GM21447 (cell line): ENCODE data around the gene MTIF2.
A peak's percentile ranks its signal among the peaks of the same experiment; 100 is the strongest.
"Not testable (repeated sequence)": the region's sequence is repeated elsewhere in the genome, so short reads cannot be mapped to it uniquely, and the experiment has no call there.

ENCODE experiments used
- ATAC-seq: cut with Tn5 transposase; IDR thresholded peaks from one replicate; pipeline ENCODE4 v1.9.1; 2021; ENCODE audit not compliant: unreplicated experiment

The MTIF2 gene

DNA sequence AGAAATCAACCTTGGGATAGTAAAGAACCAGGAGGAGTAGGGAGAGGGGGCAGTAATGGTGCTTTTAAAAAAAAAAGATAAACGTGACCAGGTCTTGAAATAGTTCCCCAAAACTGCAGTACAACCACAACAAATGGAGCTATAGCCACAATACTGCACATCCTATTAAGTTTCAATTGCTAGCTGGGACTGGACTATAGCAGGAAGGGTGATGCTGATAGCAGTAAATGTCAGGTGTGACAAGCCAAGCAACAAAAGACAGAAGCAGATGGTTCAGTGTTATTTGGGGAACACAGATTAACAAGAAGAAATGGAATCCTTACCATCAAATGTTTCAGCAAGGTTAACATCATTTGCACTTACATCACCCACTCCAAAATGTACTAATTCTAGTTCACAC, 26.4 kb downstream of the MTIF2 start:
- no peak for ATAC-seq

DNA sequence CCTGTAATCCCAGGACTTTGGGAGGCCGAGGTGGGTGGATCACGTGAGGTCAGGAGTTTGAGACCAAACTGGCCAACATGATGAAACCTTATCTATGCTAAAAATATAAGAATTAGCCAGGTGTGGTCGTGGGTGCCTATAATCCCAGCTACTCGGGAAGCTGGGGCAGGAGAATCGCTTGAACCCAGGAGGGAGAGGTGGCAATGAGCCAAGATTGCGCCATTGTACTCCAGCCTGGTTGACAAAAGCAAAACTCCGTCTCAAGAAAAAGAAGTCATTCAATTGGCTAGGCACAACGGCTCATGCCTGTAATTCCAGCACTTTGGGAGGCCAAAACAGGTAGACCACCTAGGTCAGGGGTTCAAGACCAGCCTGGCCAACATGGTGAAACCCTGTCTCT, 27.4 kb downstream of the MTIF2 start:
- not testable (repeated sequence) for ATAC-seq

DNA sequence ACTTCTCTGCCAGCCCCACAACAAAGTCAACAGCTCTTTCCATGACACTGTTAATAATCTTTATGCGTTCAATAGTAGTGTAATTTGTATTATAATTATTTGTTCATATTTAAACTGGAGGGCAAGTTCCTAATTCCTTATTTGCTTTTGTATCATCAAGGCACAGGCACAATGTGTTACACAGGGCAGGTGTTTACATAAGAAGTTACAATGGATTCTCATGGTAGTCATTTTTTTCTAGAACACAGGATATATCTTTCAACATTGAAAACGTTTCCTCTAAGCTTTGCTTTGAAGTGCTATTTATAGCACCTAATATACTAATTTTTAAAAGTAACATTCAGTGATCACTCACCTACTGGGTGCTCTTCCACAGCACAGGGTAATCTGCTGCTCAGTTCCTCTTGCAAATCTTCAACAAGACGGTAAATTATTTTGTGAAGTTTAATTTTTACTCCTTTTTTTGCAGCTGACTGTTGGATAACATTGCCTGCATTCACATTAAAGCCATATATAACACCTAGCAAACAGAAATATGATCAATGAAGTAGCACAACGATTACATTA, 29.3 kb downstream of the MTIF2 start:
- no peak for ATAC-seq

DNA sequence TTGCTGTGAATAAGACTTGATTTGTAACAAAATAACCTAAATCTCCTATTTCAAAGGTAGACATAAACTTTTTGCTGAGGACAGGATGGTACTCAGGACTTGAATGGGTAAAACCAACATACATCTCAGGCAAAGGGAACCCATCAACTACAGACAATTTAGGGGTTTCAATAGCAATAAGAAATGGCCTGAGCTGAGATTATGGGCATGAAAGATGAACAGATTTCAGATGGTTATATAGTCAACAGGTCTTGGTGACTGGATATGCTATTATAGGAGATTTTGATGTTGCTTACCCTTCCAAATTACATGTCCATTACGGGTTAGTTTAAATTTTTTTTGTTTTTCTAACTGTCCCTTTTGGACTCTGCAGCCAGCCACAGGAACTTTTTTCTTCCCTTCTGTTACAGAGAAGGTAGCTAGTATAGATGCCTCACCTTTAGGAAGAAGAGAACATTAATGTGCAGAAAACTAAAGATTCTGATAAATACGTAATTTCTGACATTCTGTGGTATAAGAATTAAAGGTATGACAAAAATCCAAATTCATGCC, 32.0 kb downstream of the MTIF2 start:
- ATAC-seq, result no peak

DNA sequence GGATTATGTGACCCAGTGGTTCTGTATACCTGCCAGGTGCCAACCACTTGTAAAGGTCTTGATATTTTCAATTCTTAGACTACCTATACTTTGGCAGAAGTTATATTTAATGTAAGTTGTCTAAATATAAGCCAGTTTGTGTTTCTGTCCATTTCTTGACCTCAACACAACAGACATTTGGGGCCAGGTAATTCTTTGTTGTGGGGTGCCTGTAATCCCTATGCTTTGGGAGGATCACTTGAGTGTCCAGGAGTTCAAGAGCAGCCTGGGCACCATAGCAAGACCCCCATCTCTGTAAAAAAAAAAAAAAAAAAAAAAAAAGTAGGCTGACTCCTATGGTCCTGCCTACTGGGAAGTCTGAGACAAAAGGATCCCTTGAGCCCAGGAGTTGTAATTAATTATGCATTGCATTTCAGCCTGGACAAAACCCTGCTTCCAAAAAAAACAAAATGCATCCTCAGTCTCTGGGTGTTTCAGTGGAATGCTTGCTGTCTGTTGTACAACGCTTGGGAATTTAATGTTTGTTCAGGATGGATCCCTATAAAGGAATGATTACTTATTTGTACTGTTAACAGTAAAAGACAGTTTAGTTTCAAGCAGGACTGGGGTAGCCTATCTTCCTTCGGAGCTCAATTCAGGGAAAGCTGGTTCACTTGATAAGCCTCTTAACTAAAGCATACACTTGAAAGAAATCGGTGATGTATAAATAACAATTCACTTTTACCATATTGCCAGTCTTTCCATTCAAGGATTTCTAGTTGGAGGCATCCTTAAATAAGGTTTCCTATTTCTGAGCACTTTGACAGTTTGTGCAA, 33.1 kb downstream of the MTIF2 start:
- ATAC-seq, result no peak

DNA sequence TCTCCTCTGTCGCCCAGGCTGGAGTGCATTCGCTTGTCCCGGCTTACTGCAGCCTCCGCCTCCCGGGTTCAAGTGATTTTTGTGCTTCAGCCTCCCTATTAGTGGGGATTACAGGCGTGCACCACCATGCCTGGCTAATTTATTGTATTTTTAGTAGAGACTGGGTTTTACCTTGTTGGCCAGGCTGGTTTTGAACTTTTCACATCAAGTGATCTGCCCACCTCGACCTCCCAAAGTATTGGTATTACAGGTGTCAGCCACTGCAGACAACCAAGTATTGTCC, 35.4 kb downstream of the MTIF2 start:
- ATAC-seq, result no peak

DNA sequence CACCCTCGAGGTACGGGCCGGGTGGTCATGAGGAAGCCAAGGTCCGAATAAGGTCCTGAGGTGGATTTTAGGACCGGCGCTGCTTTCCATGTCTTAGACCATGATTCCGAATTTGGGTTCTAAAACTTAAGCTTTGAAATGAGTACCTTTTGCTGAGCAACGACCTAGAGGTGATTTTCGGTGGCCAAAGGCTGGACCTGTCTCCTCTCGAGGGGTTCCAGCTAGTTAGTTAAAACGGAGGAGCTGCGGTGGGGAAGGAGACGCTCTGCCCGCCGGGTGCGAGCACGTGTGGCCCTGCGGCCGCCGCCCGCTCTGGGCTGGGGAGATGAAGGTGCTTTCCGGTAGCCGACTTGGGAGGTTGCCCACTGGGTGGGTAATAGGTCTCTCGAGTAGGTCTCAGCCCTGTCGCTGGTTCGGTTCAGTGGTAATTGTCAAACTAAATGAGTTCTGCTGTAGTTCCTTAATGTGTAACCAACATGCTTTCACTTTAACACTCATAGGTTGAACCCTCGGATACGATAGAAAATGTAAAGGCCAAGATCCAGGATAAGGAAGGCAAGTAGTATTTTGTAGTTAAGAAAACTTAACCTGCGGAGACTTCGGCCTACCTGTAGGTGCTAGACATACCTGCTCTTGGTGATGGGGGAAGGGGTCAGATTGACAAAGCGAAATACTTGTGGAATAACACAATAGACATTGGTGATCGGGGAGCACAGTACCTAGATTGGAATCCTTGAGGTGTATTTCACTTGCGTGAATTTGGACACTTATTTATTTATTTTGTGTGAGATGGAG, 36.0 kb downstream of the MTIF2 start:
- peak; percentile 23 for ATAC-seq

DNA sequence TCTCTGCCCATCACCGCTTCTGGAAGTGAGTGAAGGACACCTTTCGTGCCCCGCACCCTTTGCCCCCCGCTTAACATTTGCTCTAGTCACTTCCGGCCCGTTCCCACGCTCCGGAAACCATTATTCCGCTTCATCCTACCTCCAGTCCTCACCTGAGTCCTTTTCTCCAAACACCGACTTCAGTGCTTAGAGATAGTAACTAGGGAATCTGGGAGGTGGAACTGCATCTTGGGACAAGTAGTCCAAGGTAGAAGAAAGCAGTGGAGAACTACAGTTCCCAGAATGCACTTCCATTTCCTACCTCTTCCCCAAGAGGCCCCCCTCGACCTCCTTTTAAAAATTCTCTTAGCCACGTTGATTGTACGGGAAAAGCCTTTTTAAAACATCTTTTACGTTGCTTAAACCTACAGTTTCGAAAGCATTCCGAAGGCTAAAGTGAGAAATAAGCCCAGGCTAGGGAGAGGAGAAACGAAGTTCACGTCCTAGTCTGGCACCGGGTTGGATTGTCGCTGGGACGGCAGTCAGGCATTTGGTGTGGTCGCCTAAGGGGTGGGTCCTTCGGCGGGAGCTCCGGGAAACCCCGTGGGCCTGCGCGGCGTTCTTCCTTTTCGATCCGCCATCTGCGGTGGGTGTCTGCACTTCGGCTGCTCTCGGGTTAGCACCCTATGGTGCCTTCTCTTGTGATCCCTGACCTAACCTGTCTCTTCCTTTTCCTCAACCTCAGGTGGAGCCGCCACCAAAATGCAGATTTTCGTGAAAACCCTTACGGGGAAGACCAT, 36.8 kb downstream of the MTIF2 start, which contains the start of the genes CLHC1 and RPS27A:
CLHC1 (minus strand) TSS at position 210 of the 779 bp plus-strand sequence. CDS start 9,882 bp downstream, outside the sequence.
RPS27A (plus strand) TSS at position 605 of the 779 bp plus-strand sequence; CDS start at position 742, 137 bp downstream.
- ATAC-seq, result peak; percentile 96

DNA sequence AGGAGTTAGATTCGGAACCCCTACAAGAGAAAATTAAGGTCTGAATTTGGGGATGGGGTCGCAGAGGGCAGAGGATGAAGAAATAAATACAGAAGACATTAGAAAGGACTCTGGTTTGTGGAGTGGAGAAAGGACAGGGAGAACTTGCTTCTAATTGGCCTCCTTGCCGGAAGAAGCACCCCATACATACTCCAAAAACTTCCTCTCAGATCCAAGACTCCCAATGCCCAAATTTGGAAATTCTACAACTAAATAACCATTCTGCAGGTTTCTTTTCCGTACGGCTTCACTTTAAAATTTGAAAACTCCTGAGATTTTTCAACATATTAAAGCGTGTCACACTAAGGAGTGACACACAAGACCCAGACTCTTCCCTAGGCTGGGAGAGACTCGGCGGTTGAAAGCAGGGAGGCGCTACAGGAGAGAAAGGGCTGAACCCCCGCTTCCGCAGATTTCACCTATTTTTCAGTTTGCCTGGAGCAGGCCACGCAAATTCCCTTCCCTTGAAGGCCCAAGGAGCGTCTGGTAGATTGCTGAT, 37.4 kb downstream of the MTIF2 start:
- no peak for ATAC-seq

DNA sequence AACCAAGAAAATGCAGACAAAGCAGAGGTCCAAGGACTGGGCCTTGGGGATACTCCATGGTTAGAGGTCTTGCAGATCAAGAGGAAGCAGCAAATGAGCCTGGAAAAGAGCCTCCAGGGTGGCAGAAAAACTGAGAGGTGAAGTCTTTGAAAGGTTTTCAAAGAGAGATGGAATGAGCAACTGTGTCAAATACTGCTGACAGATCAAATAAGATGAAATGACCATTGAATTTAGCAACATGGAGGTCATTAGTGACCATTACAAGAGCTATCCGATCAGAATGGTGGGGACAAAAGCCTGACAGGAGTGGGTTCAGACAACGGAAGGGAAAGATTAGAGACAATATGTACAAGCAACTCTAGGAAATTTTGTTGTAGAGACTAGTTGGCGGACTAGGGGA, 38.5 kb downstream of the MTIF2 start:
- ATAC-seq, result no peak

DNA sequence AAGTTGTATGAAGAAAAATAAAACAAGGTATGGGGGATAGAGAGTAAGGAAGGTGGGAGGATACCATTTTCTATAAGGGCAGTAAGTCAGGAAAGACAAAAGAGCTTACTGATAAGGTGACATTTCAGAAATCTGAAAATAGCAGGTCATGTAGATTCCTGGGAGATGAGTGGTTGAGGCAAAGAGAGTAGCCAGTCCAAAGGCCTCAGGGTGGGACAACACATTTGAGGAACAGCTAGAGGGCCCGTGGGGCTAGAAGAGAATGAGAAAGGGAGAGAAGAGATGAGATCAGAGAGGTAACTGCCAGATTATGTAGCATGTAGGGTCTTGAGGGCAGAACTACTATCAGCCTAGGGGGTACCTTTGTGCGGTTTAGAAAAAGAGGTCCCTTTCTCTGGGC, 39.8 kb downstream of the MTIF2 start:
- ATAC-seq, result no peak

DNA sequence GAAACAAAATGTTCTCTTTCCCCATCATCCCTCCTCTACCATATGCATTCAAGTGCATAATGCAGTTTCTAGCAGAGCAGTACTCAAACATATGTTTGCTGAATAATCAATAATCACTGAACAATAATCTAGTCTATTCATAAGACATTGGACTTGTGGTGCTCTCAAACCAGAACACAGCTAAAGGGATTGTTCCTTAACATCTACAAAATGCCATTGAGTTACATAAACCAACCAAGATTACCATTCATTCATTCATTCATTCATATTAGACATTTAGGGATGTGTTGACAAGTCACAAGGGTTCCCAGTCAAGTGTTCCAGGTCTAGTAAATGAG, 40.8 kb downstream of the MTIF2 start:
- ATAC-seq, result no peak

DNA sequence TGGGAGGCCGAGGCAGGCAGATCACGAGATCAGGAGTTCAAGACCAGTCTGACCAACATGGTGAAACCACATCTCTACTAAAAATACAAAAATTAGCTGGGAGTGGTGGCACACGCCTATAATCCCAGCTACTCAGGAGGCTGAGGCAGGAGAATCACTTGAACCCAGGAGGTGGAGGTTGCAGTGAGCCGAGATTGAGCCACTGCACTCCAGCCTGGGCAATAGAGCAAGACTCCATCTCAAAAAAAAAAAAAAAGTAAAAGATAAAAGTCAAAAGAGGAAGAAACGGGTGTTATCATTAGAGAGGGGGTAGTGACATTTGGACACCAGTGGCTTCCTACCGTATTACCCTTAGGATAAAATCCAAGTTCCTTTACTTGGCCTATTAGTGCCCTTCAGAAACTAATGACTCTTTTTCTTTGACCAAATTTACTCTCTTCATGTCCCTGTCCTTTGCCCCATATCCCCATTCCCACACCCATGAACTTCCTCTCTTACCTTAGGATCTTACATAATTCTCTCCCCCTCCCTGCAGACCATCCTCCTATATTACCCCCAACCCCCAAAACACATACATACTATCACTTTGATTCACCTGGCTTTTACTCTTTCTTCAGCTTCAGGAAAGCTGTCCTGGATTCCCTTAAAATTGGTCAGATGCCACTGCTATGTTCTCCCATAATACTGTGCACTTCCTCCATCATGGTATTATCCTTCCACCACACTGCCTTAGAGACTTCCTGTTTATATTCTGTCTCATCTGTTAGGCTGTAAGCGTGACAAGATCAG, 41.4 kb downstream of the MTIF2 start:
- ATAC-seq, result not testable (repeated sequence)

DNA sequence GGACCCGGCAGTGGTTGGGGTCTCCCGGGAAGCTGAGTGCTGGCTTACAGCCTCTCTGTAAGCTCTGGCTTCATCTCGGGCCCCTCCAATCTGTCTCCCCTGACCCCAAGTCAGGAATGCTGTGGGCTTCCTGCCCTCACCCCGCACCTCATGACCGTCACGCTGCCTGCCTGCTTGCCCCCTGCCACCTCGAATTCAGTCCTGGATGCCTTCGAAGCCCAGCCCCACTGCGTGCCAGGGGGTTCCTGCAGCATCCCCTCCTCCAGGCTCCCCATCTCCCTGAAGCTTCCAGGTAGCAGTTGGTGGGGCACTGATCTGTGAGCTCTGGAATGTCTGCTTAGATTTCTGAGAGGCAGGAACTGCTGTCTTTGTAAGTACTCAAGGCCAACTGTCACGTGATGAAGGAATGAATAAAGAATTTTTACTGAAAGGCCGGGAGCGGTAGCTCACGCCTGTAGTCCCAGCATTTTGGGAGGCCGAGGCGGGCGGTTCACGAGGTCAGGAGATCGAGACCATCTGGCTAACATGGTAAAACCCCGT, 43.5 kb downstream of the MTIF2 start:
- no peak for ATAC-seq

DNA sequence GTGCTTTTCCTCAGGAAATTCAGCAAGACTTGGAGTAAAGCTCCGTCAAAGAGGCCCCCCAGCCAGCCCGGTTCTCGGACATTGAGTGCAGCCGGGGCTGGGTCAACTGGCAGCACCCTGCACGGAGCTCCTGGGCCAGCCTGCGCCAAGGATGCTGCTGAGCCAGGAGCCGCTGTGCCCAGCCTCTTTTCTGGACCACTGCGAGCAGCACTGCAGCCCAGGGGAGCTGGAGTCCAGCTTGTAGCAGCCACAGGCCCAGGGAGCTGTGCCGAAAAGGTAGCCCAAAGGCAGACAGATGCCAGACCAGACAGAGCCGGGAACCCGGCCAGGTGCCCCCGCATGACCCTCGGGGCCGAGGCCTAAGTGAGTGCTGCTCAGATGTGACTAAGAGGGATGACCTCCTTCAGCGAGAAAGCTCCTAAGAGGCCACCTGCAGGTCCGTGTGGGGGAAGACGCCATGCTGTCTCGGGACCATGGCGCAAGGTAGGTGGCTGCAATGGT, 44.2 kb downstream of the MTIF2 start:
- no peak for ATAC-seq

DNA sequence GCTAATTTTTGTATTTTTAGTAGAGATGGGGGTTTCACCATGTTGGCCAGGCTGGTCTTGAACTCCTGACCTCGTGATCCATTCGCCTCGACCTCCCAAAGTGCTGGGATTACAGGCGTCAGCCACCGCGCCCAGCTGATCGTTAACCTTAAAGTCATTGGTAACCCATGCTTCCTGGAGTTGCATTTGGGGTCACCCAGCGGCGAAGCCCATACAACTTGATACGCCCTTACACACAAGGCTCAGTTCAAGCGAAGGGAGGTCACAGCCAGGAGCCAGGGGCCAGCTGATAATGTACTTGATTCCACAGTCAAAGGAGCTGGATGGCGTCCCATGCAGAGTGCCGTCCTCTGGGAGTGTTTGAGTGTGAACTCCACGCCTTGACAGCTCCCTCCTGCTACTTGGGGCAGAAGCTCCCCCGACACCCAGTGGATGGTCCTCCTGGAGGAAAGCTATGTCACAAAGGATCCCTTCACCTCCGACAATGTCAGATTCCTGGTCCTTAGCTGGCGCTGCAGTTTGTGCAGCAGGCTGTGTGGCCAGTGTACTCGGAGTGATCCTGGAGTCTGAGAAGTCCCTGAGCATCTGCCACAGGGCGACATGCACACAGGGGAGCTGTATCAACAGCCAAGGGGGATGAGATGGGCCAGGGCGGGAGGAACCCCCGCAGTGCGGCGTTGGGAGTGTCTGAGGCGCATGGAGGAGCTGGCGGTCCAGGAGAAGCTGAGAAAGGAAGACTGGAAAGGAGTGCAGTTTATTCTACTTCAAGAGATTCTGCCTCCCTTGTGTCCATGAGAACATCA, 44.9 kb downstream of the MTIF2 start:
- ATAC-seq, result no peak

DNA sequence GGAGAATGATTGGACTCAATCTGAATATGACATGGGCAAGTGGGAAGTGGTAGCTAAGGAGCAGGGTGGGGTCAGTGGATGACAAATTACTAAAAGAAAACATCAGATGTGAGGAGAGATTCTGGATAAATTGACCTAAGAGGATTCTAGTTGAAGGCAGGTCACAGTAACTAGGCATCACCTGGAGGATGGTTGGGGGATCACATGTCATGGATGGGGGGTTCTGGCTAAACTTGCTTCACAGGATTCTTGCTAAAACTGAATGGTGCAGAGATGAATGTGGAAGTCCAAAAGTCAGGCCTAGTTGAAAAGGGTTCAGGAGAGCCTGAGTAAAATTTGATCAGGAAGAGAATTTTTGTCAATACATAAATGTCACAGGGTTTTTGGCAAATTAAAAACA, 55.2 kb downstream of the MTIF2 start:
- ATAC-seq, result no peak

DNA sequence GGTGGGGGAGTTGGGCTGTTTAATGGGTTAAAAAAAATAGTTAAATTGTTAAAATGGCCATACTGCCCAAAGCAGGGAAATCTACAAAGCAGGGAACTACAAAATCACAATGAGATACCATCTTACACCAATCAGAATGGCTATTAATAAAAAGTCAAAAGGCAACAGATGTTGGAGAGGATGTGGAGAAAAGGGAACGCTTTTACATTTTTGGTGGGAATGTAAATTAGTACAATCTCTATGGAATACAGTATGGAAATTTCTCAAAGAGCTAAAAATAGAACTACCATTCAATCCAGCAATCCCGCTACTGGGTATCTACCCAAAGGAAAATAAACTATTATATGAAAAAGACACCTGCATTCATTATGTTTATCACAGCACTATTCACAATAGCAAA, 64.1 kb downstream of the MTIF2 start:
- no peak for ATAC-seq

DNA sequence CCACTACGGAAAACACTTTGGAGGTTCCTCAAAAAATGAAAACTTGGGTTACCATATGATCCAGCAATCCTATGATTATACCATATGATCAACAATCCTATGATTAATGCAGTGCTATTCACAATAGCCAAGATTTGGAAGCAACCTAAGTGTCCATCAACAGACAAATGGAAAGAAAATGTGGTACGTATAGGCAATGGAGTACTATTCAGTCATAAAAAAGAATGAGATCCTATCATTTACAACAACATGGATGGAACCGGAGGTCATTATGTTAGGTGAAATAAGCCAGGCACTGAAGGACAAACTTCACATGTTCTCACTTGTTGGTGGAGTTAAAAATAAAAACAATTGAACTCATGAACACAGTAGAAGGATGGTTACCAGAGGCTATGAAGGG, 64.5 kb downstream of the MTIF2 start:
- ATAC-seq, result no peak
